ENCODE data around the gene GALNTL6. TPM values are rescaled to one million over a fixed set of nuclear protein-coding genes. Genes with fewer than 3 reads are reported as not detected.

GALNTL6 gene
- total and polyA plus RNA-seq, 2 experiments from 2014 or later = 0.38 to 0.40 TPM

DNA sequence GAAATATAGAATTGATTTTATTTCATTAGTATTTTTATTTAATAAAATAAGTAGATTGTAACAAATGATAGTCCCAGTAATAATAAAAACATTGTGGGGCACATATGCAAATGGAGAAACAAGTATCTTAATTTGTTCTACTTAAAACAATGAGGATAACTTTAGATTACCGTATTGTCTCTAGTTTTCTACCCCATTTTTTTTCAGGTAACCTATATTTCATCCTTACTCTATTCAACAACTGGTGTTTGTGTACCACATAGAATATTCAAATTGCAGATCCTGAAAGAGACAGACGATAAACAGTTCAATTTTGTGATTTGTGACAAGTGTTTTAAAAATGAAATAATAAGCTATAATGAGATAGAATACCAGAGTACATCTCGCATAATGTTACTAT, 671.8 kb downstream of the GALNTL6 start:
- H3K36me3 Mint-ChIP-seq (ENCODE audit: low read depth) = peaks cover 23% of the 10 kb centered on the region

More for the DNA sequence above, 671.8 kb downstream of the GALNTL6 start:
- no peaks in the 10 kb centered on the region for H4K20me1 ChIP-seq (replicated peaks; ENCODE audit: insufficient read depth)
- H3K4me3 ChIP-seq = no peak overlapping the region
- peaks cover 13% of the 10 kb centered on the region; the same call in 1 of the 2 replicates for H3K4me1 ChIP-seq (ENCODE audit: insufficient read depth)
- TF ChIP-seq, protein P1, sequence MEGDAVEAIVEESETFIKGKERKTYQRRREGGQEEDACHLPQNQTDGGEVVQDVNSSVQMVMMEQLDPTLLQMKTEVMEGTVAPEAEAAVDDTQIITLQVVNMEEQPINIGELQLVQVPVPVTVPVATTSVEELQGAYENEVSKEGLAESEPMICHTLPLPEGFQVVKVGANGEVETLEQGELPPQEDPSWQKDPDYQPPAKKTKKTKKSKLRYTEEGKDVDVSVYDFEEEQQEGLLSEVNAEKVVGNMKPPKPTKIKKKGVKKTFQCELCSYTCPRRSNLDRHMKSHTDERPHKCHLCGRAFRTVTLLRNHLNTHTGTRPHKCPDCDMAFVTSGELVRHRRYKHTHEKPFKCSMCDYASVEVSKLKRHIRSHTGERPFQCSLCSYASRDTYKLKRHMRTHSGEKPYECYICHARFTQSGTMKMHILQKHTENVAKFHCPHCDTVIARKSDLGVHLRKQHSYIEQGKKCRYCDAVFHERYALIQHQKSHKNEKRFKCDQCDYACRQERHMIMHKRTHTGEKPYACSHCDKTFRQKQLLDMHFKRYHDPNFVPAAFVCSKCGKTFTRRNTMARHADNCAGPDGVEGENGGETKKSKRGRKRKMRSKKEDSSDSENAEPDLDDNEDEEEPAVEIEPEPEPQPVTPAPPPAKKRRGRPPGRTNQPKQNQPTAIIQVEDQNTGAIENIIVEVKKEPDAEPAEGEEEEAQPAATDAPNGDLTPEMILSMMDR (conservative IDR thresholded peaks at IDR 0.05; ENCODE audit: low read depth in 2 of 2) = no peak
- TF ChIP-seq JUNB (IDR thresholded peaks at IDR 0.05; ENCODE audit: unreplicated experiment) (no peak), ZNF331 (CRISPR knock-in tag; IDR thresholded peaks at IDR 0.05; ENCODE audit: low read depth) (no peak), EZH2phosphoT487 (IDR thresholded peaks at IDR 0.05; ENCODE audit: unreplicated experiment) (no peak), ZNF114 (CRISPR knock-in tag; IDR thresholded peaks at IDR 0.05) (no peak), CREB1 (CRISPR knock-in tag; IDR thresholded peaks at IDR 0.05; ENCODE audit: low read depth) (no peak), POLR2AphosphoS5 (IDR thresholded peaks at IDR 0.05; ENCODE audit: low read depth) (no peak), NANOG (IDR thresholded peaks at IDR 0.05; ENCODE audit: borderline replicate concordance) (no peak), STAT1 (IDR thresholded peaks at IDR 0.05; ENCODE audit: unreplicated experiment) (no peak), EZH2 (IDR thresholded peaks at IDR 0.05; ENCODE audit: low read depth, unreplicated experiment) (no peak)
- TF ChIP-seq, protein P2, sequence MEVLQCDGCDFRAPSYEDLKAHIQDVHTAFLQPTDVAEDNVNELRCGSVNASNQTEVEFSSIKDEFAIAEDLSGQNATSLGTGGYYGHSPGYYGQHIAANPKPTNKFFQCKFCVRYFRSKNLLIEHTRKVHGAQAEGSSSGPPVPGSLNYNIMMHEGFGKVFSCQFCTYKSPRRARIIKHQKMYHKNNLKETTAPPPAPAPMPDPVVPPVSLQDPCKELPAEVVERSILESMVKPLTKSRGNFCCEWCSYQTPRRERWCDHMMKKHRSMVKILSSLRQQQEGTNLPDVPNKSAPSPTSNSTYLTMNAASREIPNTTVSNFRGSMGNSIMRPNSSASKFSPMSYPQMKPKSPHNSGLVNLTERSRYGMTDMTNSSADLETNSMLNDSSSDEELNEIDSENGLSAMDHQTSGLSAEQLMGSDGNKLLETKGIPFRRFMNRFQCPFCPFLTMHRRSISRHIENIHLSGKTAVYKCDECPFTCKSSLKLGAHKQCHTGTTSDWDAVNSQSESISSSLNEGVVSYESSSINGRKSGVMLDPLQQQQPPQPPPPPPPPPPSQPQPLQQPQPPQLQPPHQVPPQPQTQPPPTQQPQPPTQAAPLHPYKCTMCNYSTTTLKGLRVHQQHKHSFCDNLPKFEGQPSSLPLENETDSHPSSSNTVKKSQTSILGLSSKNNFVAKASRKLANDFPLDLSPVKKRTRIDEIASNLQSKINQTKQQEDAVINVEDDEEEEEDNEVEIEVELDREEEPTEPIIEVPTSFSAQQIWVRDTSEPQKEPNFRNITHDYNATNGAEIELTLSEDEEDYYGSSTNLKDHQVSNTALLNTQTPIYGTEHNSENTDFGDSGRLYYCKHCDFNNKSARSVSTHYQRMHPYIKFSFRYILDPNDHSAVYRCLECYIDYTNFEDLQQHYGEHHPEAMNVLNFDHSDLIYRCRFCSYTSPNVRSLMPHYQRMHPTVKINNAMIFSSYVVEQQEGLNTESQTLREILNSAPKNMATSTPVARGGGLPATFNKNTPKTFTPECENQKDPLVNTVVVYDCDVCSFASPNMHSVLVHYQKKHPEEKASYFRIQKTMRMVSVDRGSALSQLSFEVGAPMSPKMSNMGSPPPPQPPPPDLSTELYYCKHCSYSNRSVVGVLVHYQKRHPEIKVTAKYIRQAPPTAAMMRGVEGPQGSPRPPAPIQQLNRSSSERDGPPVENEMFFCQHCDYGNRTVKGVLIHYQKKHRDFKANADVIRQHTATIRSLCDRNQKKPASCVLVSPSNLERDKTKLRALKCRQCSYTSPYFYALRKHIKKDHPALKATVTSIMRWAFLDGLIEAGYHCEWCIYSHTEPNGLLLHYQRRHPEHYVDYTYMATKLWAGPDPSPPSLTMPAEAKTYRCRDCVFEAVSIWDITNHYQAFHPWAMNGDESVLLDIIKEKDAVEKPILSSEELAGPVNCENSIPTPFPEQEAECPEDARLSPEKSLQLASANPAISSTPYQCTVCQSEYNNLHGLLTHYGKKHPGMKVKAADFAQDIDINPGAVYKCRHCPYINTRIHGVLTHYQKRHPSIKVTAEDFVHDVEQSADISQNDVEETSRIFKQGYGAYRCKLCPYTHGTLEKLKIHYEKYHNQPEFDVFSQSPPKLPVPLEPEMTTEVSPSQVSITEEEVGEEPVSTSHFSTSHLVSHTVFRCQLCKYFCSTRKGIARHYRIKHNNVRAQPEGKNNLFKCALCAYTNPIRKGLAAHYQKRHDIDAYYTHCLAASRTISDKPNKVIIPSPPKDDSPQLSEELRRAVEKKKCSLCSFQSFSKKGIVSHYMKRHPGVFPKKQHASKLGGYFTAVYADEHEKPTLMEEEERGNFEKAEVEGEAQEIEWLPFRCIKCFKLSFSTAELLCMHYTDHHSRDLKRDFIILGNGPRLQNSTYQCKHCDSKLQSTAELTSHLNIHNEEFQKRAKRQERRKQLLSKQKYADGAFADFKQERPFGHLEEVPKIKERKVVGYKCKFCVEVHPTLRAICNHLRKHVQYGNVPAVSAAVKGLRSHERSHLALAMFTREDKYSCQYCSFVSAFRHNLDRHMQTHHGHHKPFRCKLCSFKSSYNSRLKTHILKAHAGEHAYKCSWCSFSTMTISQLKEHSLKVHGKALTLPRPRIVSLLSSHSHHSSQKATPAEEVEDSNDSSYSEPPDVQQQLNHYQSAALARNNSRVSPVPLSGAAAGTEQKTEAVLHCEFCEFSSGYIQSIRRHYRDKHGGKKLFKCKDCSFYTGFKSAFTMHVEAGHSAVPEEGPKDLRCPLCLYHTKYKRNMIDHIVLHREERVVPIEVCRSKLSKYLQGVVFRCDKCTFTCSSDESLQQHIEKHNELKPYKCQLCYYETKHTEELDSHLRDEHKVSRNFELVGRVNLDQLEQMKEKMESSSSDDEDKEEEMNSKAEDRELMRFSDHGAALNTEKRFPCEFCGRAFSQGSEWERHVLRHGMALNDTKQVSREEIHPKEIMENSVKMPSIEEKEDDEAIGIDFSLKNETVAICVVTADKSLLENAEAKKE (CRISPR knock-in tag; IDR thresholded peaks at IDR 0.05) = no peak
- TF ChIP-seq, protein P3, sequence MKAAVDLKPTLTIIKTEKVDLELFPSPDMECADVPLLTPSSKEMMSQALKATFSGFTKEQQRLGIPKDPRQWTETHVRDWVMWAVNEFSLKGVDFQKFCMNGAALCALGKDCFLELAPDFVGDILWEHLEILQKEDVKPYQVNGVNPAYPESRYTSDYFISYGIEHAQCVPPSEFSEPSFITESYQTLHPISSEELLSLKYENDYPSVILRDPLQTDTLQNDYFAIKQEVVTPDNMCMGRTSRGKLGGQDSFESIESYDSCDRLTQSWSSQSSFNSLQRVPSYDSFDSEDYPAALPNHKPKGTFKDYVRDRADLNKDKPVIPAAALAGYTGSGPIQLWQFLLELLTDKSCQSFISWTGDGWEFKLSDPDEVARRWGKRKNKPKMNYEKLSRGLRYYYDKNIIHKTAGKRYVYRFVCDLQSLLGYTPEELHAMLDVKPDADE (IDR thresholded peaks at IDR 0.05) = no peak
- TF ChIP-seq, protein P4, sequence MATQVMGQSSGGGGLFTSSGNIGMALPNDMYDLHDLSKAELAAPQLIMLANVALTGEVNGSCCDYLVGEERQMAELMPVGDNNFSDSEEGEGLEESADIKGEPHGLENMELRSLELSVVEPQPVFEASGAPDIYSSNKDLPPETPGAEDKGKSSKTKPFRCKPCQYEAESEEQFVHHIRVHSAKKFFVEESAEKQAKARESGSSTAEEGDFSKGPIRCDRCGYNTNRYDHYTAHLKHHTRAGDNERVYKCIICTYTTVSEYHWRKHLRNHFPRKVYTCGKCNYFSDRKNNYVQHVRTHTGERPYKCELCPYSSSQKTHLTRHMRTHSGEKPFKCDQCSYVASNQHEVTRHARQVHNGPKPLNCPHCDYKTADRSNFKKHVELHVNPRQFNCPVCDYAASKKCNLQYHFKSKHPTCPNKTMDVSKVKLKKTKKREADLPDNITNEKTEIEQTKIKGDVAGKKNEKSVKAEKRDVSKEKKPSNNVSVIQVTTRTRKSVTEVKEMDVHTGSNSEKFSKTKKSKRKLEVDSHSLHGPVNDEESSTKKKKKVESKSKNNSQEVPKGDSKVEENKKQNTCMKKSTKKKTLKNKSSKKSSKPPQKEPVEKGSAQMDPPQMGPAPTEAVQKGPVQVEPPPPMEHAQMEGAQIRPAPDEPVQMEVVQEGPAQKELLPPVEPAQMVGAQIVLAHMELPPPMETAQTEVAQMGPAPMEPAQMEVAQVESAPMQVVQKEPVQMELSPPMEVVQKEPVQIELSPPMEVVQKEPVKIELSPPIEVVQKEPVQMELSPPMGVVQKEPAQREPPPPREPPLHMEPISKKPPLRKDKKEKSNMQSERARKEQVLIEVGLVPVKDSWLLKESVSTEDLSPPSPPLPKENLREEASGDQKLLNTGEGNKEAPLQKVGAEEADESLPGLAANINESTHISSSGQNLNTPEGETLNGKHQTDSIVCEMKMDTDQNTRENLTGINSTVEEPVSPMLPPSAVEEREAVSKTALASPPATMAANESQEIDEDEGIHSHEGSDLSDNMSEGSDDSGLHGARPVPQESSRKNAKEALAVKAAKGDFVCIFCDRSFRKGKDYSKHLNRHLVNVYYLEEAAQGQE (IDR thresholded peaks at IDR 0.05; ENCODE audit: unreplicated experiment) = no peak
- H3F3A ChIP-seq (replicated peaks; ENCODE audit: low read depth) = no peaks in the 10 kb centered on the region
- H3K27ac ChIP-seq (ENCODE audit: low read depth) = no peak overlapping the region
- H3K4me1 Mint-ChIP-seq = peaks cover 13% of the 10 kb centered on the region
- no peak for ATAC-seq
- H3K79me2 ChIP-seq (replicated peaks; ENCODE audit: insufficient read depth) = no peaks in the 10 kb centered on the region
- H2AFZ ChIP-seq = no peak overlapping the region
- H3K36me3 ChIP-seq (ENCODE audit: insufficient read depth) = 0 out of 2 replicates have a peak, but pooled peaks cover 7% of the 10 kb centered on the region
- H3K27me3 ChIP-seq (ENCODE audit: insufficient read depth) = no peaks in the 10 kb centered on the region
- peaks cover 6% of the 10 kb centered on the region; the same call in 1 of the 2 replicates for H3K9me2 ChIP-seq (ENCODE audit: insufficient read depth)
- no peak for DNase-seq (ENCODE audit: low spot score)
- H3K4me2 ChIP-seq = no peak overlapping the region
- no peak overlapping the region for H3K4me3 Mint-ChIP-seq
- H3K27me3 Mint-ChIP-seq (ENCODE audit: insufficient read depth, low read depth, poor library complexity) = peaks cover 2% of the 10 kb centered on the region
- H3K27ac Mint-ChIP-seq = no peak overlapping the region
- peaks cover 24% of the 10 kb centered on the region for H3K9me3 Mint-ChIP-seq
